K562 (cell line): Measurements from ENCODE around the gene S100A6. TPM values are rescaled to one million over a fixed set of nuclear protein-coding genes. Genes with fewer than 3 reads are reported as not detected.

Experiments used
- ATAC-seq: fragments of 200-7000 bp; cut with Tn5 transposase; 3 replicates; pipeline ENCODE4 v1.9.1; 2020; ENCODE audit warnings: moderate library complexity
- BruUV-seq: library from RNA; stranded (reverse); fragments of 400-500 nt; replicated peaks from 2 replicates; lab custom pipeline; 2021; lab: Mats Ljungman, UMichigan
- CTCF ChIA-PET: fragments of 300-600 bp; formaldehyde crosslinking; extraction: SDS; loops from one replicate; lab custom pipeline; 2021; ENCODE audit warnings: low intra/inter-chr PET ratio; lab: Yijun Ruan, JAX
- POLR2A ChIA-PET: fragments of 300-600, 350-650 bp; sonication (Branson Sonifier 250); formaldehyde crosslinking; extraction: SDS; loops from one replicate; lab custom pipeline; 2021; ENCODE audit warnings: antibody characterized with exemption, inconsistent platforms; lab: Yijun Ruan, JAX
- DNase-seq, 4 experiments: peaks; one replicate each; pipeline versions ENCODE4 v3.0.0 to v3.0.0-alpha.2; 2011 to 2018; ENCODE audit warnings: low spot score in 3 of 4, mixed read lengths in 3 of 4; ENCODE audit errors: extremely low read depth in 1 of 4
- FAIRE-seq: peaks from 2 replicates; lab custom pipeline; 2011; peaks lifted over from hg19 to GRCh38; lab: Jason Lieb, UNC
- H2AFZ ChIP-seq: 2 replicates; pipeline ENCODE4 v1.6.0; 2011; ENCODE audit warnings: low read depth, low read length, control low read depth, inconsistent platforms
- H3K27ac ChIP-seq: fragments of 200-600 bp; 3 replicates; pipeline ENCODE4 v1.8.0; 2011; ENCODE audit warnings: low read depth, mild to moderate bottlenecking, control low read depth, inconsistent platforms, low read length, moderate library complexity, mixed read lengths; ENCODE audit errors: extremely low read depth
- H3K27me3 ChIP-seq, 2 experiments: fragments of 300-600 bp in 1 of 2; 2 replicates in 1 of 2; 3 replicates in 1 of 2; pipeline versions ENCODE4 v1.6.0 to v1.8.0; 2011; ENCODE audit warnings: inconsistent platforms in 2 of 2, low read length in 2 of 2, mild to moderate bottlenecking in 1 of 2, mixed read lengths in 1 of 2, moderate library complexity in 1 of 2; ENCODE audit not compliant: control insufficient read depth in 2 of 2, insufficient read depth in 2 of 2
- H3K36me3 ChIP-seq: fragments of 300-600 bp; 3 replicates; pipeline ENCODE4 v1.8.0; 2011; ENCODE audit warnings: mild to moderate bottlenecking, low read length, inconsistent platforms; ENCODE audit not compliant: control insufficient read depth, insufficient read depth
- H3K4me1 ChIP-seq, 2 experiments: fragments of 200-600 bp in 1 of 2; replicated peaks in 1 of 2; 2 replicates in 1 of 2; 3 replicates in 1 of 2; pipeline versions ENCODE4 v1.5.1 to v1.8.0; 2011; ENCODE audit warnings: inconsistent platforms in 2 of 2, low read length in 2 of 2, mild to moderate bottlenecking in 1 of 2, mixed read lengths in 1 of 2, moderate library complexity in 1 of 2; ENCODE audit not compliant: control insufficient read depth in 2 of 2, insufficient read depth in 2 of 2
- H3K4me2 ChIP-seq: 2 replicates; pipeline ENCODE4 v1.6.1; 2011; ENCODE audit warnings: low read length, control low read depth, inconsistent platforms, mixed read lengths; ENCODE audit not compliant: insufficient read depth
- H3K4me3 ChIP-seq: fragments of 200-600 bp; sonication (generic), shearing (Covaris generic); 2 replicates; pipeline ENCODE4 v1.5.1; 2016; ENCODE audit warnings: control low read depth, inconsistent platforms
- H3K79me2 ChIP-seq: fragments of 200-600 bp; 3 replicates; pipeline ENCODE4 v1.8.0; 2011; ENCODE audit warnings: low read length, inconsistent platforms; ENCODE audit not compliant: control insufficient read depth, insufficient read depth
- H3K9ac ChIP-seq, 2 experiments: 2 replicates each; pipeline versions ENCODE4 v1.6.0 to v1.6.1; 2011; ENCODE audit warnings: low read depth in 2 of 2, low read length in 2 of 2, control low read depth in 1 of 2, inconsistent platforms in 1 of 2, mild to moderate bottlenecking in 1 of 2, mixed read lengths in 1 of 2; ENCODE audit not compliant: insufficient read depth in 1 of 2
- H3K9me1 ChIP-seq: one replicate; pipeline ENCODE4 v1.6.0; 2011; ENCODE audit warnings: inconsistent platforms, mild to moderate bottlenecking, low read length, moderate library complexity; ENCODE audit not compliant: control insufficient read depth, insufficient read depth
- H3K9me3 ChIP-seq: replicated peaks from 2 replicates; pipeline ENCODE4 v1.5.1; 2011; ENCODE audit warnings: low read depth, low read length, inconsistent platforms; ENCODE audit not compliant: control insufficient read depth, insufficient read depth
- H4K20me1 ChIP-seq: replicated peaks from 2 replicates; pipeline ENCODE4 v1.6.1; 2011; ENCODE audit warnings: low read length, inconsistent platforms, mixed read lengths; ENCODE audit not compliant: control insufficient read depth, insufficient read depth
- ARID1B ChIP-seq: fragments of 450-650 bp; IDR thresholded peaks from 2 replicates; pipeline ENCODE4 v1.6.1; 2016; ENCODE audit warnings: antibody characterized with exemption, mild to moderate bottlenecking, inconsistent platforms
- ATF7 ChIP-seq: fragments of 450-650 bp; IDR thresholded peaks from 2 replicates; pipeline ENCODE4 v1.7.1; 2014; ENCODE audit warnings: mild to moderate bottlenecking, moderate library complexity
- CREB3L1 ChIP-seq: fragments of 450-650 bp; IDR thresholded peaks from 2 replicates; pipeline ENCODE4 v1.6.1; 2014; ENCODE audit warnings: low read depth, mild to moderate bottlenecking, moderate library complexity, borderline replicate concordance
- E2F3 ChIP-seq: fragments of 250-450 bp; sonication (Bioruptor Pico); IDR thresholded peaks from 2 replicates; pipeline ENCODE4 v1.4.0; 2020; ENCODE audit warnings: mild to moderate bottlenecking
- MIER1 ChIP-seq: fragments of 450-650 bp; IDR thresholded peaks from 2 replicates; pipeline ENCODE4 v1.6.1; 2016; ENCODE audit warnings: antibody characterized with exemption, mild to moderate bottlenecking, low read depth
- NRF1 ChIP-seq, 2 experiments: fragments of 450-650 bp; IDR thresholded peaks in 1 of 2; conservative IDR thresholded peaks in 1 of 2; 2 replicates each; pipeline ENCODE4 v1.6.1; 2014; ENCODE audit warnings: mild to moderate bottlenecking in 2 of 2
- POLR2G ChIP-seq: fragments of 200-400 bp; formaldehyde crosslinking; IDR thresholded peaks from 2 replicates; pipeline ENCODE4 v1.6.1; 2017; ENCODE audit warnings: low read depth, mild to moderate bottlenecking, antibody characterized with exemption, low read length, moderate library complexity
- RB1 ChIP-seq: fragments of 450-650 bp; IDR thresholded peaks from 2 replicates; pipeline ENCODE4 v1.6.1; 2017; ENCODE audit warnings: low read depth, mild to moderate bottlenecking
- RBFOX2 ChIP-seq: fragments of 200-400 bp; formaldehyde crosslinking; IDR thresholded peaks from 2 replicates; pipeline ENCODE4 v1.6.1; 2017; ENCODE audit warnings: low read depth, mild to moderate bottlenecking, low read length, moderate library complexity
- RNF2 ChIP-seq: sonication (generic); IDR thresholded peaks from 2 replicates; pipeline ENCODE4 v1.6.1; 2016
- SRF ChIP-seq, 2 experiments: fragments of 250-450, 450-650 bp in 1 of 2; sonication (Bioruptor Pico) in 1 of 2; sonication (generic) in 1 of 2; formaldehyde crosslinking; IDR thresholded peaks; 2 replicates each; pipeline versions ENCODE4 v1.5.0 to v1.5.1; 2020 to 2022; ENCODE audit warnings: mild to moderate bottlenecking in 1 of 2, missing genetic modification reagents in 1 of 2
- ZFX ChIP-seq: sonication (generic); formaldehyde crosslinking; IDR thresholded peaks from 2 replicates; pipeline ENCODE4 v1.8.0; 2022; ENCODE audit warnings: mild to moderate bottlenecking, missing genetic modification reagents, moderate library complexity
- ZNF12 ChIP-seq: sonication (generic); formaldehyde crosslinking; IDR thresholded peaks from 2 replicates; pipeline ENCODE4 v1.4.0; 2020; ENCODE audit warnings: mild to moderate bottlenecking, missing genetic modification reagents
- ZNF639 ChIP-seq, 2 experiments: fragments of 200-800 bp in 1 of 2; sonication (Bioruptor generic) in 1 of 2; sonication (generic) in 1 of 2; formaldehyde crosslinking in 1 of 2; IDR thresholded peaks in 1 of 2; conservative IDR thresholded peaks in 1 of 2; 2 replicates each; pipeline versions ENCODE4 v1.5.0 to v1.6.1; 2016 to 2020; ENCODE audit warnings: missing compliant biosample characterization in 1 of 2, missing genetic modification characterization in 1 of 2, missing genetic modification reagents in 1 of 2
- ZNF668 ChIP-seq: fragments of 250-450 bp; sonication (Bioruptor Pico); IDR thresholded peaks from 2 replicates; pipeline ENCODE4 v1.8.0; 2022; ENCODE audit warnings: mild to moderate bottlenecking, inconsistent platforms
- WGBS: fragments of 100-300 bp; shearing (Covaris generic); methylation state at CpG from one replicate; pipeline ENCODE4 v1.1.6; 2016; ENCODE audit warnings: low coverage, mixed read lengths; ENCODE audit not compliant: insufficient coverage; ENCODE audit errors: missing lambda C conversion rate; 5-methylcytosine and 5-hydroxymethylcytosine counted together
- in situ Hi-C: fragments of 300-500 bp; cut with MboI; formaldehyde crosslinking; loops from 4 replicates; pipeline ENCODE4 v1.15.0; 2018; ENCODE audit warnings: inconsistent platforms, mixed read lengths
- intact Hi-C: fragments of 100-400 bp; cut with micrococcal nuclease; formaldehyde crosslinking; loops from 2 replicates; pipeline ENCODE4 v1.14.2; 2022
- polyA plus RNA-seq, 8 experiments: library from polyadenylated mRNA; depleted of rRNA in 4 of 8; stranded (reverse) in 5 of 8; unstranded in 3 of 8; fragments of >200 nt; fragmentation: Nextera tagmentation in 2 of 8; fragmentation: Illumina TruSeq in 1 of 8; extraction: Ambion mirVana in 2 of 8; extraction: Trizol in 1 of 8; gene quantifications; 2 replicates each; pipeline versions ENCODE4 v1.2.1 to v1.2.3, GENCODE V29; 2011 to 2014; ENCODE audit warnings: inconsistent platforms in 1 of 8, missing spikeins in 1 of 8
- total RNA-seq, 7 experiments: library from RNA; depleted of rRNA in 6 of 7; stranded (reverse); fragments of >200 nt in 6 of 7; fragmentation: Illumina TruSeq in 2 of 7; extraction: Trizol in 2 of 7; gene quantifications; 2 replicates each; pipeline versions ENCODE4 v1.2.1 to v1.2.3, GENCODE V29; 2011 to 2021; ENCODE audit warnings: low replicate concordance in 1 of 7
- TF ChIP-seq, protein P1 (sequence below): fragments of 250-450 bp; sonication (Bioruptor Pico); IDR thresholded peaks from 2 replicates; pipeline ENCODE4 v1.8.0; 2022; ENCODE audit warnings: inconsistent platforms, mild to moderate bottlenecking, moderate library complexity, borderline replicate concordance

S100A6 gene
- total and polyA plus RNA-seq, 9 of the 15 experiments (the other 6 are each of a cell fraction or from before 2014, with no cell fraction given): 9.8 to 66.5 (median 23.2) TPM

GRCh38 chr1:153545067-153546055 lies 9.6 kb upstream of the S100A6 start, which contains the start of gene S100A4:
Gene S100A4 (minus strand): TSS chr1:153545806. CDS start chr1:153544794, 1,012 bp downstream.
- Histone ChIP-seq H3K9me1 (no peaks in the 10 kb centered on the region), H3K27ac (peak within 1 kb of the TSS; percentile 57), H3K9me3 (no peaks in the 10 kb centered on the region), H3K4me3 (no peak within 1 kb of the TSS), H3K79me2 (no peaks in the 10 kb centered on the region), H4K20me1 (no peaks in the 10 kb centered on the region), H2AFZ (peak within 1 kb of the TSS; percentile 80), H3K9ac (peak within 1 kb of the TSS; percentile 51 to 81; a peak in 3 of 4 replicates), H3K4me1 (peaks cover 74 to 79% of the 10 kb centered on the region in 2 experiments), H3K27me3 (no peaks in the 10 kb centered on the region), H3K4me2 (peak within 1 kb of the TSS; percentile 71), H3K36me3 (no peaks in the 10 kb centered on the region)
- POLR2A ChIA-PET: interaction anchor here (0.6 to 1.5 kb wide), 4 partner anchors 8 to 48 kb away, joined by 3 to 5 read pairs (median 4); partner anchors contain the start of gene S100A6
- intact Hi-C loops (no loop called here), in situ Hi-C loops (no loop called here)
- ATAC-seq (peak; percentile 94), DNase-seq (peak; percentile 92 to 94 (median 94)), FAIRE-seq (peak; percentile 97)
- WGBS: 42% methylated on average over 19 of the region's 19 CpGs
- no TSS peak for BruUV-seq
- CTCF ChIA-PET: interaction anchor here (0.7 kb wide), 1 partner anchor 93 kb away, joined by 4 read pairs; no protein-coding TSS in a partner anchor
- TF ChIP-seq RB1 (peak; percentile 7; the same call in 1 of the 2 replicates), NRF1 (conservative IDR thresholded peaks at IDR 0.05 in 1 of 2, IDR thresholded peaks at IDR 0.05 in 1 of 2) (peak; percentile 62 to 67), ARID1B (peak; percentile 64), CREB3L1 (0 out of 2 replicates have a peak, but pooled peaks have one; percentile 32), RNF2 (0 out of 2 replicates have a peak, but pooled peaks have one; percentile 58), ZNF12 (0 out of 2 replicates have a peak, but pooled peaks have one; percentile 51), SRF (CRISPR knock-in tag; IDR thresholded peaks at IDR 0.05) (0 out of 4 replicates have a peak, but pooled peaks of 1 of the 2 experiments have one; percentile 59), ZNF668 (CRISPR knock-in tag) (no peak), ZFX (peak; percentile 79), ATF7 (0 out of 2 replicates have a peak, but pooled peaks have one; percentile 9), MIER1 (no peak), RBFOX2 (peak; percentile 50), POLR2G (peak; percentile 52; the same call in 1 of the 2 replicates), E2F3 (0 out of 2 replicates have a peak, but pooled peaks have one; percentile 5), ZNF639 (CRISPR knock-in tag; conservative IDR thresholded peaks at IDR 0.05 in 1 of 2, IDR thresholded peaks at IDR 0.05 in 1 of 2) (peak in 1 of 2 experiments; percentile 67; a peak in 2 of 4 replicates)
- TF ChIP-seq, protein P1, sequence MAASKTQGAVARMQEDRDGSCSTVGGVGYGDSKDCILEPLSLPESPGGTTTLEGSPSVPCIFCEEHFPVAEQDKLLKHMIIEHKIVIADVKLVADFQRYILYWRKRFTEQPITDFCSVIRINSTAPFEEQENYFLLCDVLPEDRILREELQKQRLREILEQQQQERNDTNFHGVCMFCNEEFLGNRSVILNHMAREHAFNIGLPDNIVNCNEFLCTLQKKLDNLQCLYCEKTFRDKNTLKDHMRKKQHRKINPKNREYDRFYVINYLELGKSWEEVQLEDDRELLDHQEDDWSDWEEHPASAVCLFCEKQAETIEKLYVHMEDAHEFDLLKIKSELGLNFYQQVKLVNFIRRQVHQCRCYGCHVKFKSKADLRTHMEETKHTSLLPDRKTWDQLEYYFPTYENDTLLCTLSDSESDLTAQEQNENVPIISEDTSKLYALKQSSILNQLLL (CRISPR knock-in tag): no peak
